OCI-M2 (cell line): Measurements from ENCODE around the gene IL18BP.

Experiments used
- DNase-seq: peaks from one replicate; lab custom pipeline; 2025; ENCODE audit not compliant: unreplicated experiment; lab: John Stamatoyannopoulos, UW

Gene IL18BP

GRCh38 chr11:72010529-72011233 is 12.0 kb downstream of the IL18BP start:
- no peak for DNase-seq

DNA sequence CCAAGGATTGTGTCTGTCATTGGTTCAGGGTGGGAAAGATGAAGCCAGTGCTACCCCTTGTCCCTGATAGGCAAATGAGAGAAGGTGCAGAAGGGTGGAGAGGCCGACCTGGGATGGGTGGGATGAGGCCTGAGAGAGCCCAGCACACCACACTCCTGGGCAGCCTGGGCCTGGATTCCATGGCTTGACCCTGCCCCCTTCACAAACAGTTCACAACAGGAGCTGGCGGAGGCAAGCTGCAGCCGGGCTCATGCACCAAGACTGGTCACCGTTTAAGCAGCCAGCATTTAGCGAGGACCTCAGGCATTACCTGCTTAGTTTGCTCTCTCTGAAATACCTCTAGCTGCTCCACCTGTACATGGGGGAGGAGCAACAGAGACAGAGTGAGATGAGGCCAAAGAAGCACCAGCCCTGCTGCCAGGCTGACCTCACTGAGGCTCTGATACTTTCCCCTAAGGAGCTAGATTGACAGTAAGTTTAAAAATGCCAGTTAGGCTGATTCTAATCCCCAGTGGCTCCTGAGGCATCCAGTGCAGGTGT is 13.5 kb downstream of the IL18BP start:
- DNase-seq: no peak

DNA sequence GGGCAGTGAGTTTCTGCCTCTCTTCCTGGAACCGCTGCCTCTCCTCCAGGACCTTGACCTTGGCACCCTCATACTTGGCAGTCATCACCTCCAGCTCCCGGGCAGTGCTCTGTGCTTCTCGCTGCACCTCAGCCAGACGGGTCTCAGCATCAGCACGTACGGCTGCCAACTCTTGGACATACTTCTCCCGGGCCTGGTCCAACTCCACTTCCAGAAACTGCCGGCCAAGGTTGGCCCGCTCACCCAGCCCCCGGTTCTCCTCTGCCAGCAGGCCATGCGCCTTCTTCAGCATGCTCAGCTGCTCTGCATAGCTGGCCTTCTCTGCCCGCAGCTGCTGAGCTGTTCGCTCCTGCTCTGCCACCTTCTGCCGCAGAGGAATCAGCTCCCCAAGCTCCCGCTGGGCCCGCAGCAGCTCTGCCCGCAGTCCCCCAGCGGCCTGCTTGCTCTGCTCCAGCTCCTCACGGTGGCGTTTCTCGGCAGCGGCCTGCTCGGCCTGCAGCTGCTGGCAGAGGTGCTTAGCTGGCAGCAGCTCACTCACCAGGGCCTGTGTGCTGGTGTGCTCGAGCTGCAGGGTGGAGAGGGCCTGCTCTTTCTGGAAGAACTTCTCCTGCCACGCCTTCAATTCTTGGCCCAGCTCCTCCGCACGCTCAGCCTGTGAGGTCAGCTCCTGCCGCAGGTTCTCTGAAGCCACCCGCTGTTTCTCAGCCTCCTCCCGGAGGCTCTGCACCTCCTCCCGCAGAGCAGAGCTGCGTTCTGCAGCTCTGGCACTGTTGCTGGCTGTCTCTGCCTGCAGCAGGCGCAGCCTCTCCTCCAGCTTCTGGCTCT is 14.4 kb downstream of the IL18BP start:
- DNase-seq: no peak

GRCh38 chr11:72013765-72014711 is 15.3 kb downstream of the IL18BP start:
- DNase-seq: no peak

DNA sequence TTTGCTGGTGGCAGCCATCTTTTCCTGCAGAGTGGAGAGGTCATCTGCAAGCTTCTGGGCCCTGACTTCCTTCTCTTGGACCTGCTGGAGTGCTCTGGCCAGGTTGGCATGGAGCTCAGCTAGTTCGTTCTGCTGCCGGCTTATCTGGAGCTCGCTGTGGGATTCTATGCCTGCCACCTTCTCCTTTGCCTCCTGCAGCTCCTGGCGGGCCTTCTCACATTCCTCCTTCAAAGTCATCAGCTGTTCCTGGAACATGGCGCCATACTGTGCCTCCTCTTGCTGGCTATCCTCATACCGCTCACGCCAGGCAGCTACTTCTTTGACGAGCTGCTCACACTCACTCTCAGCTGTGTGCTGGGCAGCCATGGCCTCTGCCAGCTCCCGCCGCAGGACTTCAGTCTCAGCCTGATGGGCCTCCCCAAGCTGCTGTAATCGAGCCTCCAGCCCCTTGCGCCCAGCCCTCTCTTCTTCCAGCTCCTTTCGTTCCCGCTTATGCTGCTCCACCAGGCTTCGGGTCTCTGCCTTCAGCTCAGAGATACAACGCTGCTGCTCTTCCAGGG is 16.1 kb downstream of the IL18BP start:
- DNase-seq: no peak

DNA sequence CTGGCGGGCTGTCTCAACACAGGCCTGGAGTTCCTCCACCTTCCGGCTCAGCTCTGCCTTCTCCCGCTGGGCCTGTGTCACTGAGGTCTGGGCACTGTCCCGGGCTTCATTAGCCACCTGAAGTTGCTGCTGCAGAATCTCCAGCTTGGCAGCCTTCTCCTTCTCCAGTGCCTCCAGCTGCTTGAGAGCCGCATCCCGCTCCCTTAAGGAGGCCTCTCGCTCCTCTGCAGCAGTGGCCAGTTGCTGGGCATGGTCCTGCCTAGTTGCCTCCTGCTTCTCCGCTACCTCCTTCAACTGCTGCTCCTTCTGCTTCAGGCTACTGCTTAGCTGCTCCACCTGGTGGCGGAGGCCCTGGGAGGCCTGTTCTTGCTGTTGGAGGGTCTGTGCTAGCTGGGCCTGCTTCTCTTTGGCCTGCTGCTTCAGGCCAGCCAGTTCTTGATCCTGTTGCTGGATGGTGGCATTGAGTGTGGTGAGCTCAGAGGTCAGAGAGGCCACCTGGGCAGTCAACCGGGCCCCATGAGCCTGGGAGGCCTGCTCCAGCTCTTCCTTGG is 16.9 kb downstream of the IL18BP start:
- no peak for DNase-seq

DNA sequence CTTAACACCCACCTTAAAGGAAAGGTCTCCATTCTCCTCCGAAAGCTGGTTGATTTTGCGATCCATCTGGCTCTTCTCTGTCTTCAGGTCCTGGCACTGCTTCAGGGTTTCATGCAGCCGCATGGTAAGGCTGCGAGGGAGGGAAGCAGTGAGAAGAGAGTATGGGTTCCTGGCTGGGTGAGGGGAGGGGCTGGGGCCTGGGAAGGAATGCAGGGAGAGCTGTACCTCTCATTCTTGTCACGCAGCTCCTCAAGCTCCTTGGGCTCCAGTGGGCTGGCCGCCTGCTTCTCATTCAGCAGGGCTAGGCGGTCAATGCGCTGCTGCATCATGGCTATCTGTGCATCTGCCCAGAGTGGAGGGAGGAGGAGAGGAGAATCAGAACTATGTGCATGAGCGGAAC is 19.5 kb downstream of the IL18BP start:
- DNase-seq: no peak

- no peak for DNase-seq
Observed at GRCh38 chr11:72023335-72023734, 24.6 kb downstream of the IL18BP start.

DNA sequence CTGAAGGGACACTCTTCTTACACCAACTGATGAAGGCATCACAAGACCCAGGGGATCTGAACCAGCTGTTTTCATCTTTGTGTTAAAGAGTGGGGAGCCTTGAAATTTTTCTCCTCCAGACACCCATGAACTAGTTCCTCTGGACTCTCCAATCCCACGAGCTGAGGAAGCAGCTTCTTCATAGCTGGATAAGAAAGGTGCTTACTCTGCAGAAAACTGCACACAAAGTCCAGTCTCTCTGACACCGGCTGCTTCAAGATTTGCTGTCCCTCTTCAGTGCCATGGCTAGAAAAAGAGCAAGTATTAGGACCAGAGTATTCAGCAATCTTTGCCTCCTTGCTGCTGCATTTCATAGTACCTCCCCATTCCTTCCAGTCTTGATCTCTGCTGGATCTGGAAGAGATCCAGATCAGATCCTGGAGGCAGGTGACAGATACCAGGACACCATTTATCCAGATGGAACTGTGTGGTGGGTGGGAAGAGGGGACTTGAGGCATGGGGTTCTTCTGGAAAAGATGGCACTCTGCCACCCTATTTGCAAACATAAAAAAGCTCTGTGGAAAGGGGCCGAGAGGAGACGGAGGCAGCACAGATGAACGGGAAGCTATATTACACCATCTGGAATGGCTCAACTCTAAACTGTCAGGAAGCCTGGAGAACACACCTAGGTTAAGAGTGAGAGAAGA is 25.5 kb downstream of the IL18BP start:
- DNase-seq: no peak

DNA sequence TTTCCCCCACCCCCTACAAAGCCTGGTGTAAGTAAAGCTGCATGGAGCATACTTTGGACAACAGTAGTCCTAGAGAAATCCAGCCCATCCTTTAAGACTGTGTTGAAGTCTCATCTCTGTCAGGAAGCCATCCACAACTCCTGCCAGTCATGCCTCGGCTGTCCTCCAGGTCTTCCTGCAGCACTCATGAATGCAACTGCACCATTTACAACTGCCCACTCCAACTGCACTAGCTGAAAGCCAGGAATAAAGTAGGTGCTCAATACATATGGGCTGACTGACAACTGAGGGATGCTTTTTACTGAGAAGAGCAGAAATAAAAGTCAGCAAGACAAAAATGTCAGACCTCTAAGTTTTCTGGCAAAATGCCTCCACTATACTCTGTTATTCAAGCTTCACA is 27.4 kb downstream of the IL18BP start:
- no peak for DNase-seq

- DNase-seq: no peak
Observed at GRCh38 chr11:72030472-72031045, 31.9 kb downstream of the IL18BP start.

GRCh38 chr11:72036687-72037086 is 38.0 kb downstream of the IL18BP start:
- DNase-seq: no peak

GRCh38 chr11:72037554-72038311 is 39.0 kb downstream of the IL18BP start:
- DNase-seq: no peak

- DNase-seq: no peak
Observed at GRCh38 chr11:72038491-72038890, 39.8 kb downstream of the IL18BP start.

GRCh38 chr11:72039031-72039855 is 40.5 kb downstream of the IL18BP start:
- no peak for DNase-seq

- no peak for DNase-seq
Observed at GRCh38 chr11:72039856-72040401, 41.2 kb downstream of the IL18BP start.

DNA sequence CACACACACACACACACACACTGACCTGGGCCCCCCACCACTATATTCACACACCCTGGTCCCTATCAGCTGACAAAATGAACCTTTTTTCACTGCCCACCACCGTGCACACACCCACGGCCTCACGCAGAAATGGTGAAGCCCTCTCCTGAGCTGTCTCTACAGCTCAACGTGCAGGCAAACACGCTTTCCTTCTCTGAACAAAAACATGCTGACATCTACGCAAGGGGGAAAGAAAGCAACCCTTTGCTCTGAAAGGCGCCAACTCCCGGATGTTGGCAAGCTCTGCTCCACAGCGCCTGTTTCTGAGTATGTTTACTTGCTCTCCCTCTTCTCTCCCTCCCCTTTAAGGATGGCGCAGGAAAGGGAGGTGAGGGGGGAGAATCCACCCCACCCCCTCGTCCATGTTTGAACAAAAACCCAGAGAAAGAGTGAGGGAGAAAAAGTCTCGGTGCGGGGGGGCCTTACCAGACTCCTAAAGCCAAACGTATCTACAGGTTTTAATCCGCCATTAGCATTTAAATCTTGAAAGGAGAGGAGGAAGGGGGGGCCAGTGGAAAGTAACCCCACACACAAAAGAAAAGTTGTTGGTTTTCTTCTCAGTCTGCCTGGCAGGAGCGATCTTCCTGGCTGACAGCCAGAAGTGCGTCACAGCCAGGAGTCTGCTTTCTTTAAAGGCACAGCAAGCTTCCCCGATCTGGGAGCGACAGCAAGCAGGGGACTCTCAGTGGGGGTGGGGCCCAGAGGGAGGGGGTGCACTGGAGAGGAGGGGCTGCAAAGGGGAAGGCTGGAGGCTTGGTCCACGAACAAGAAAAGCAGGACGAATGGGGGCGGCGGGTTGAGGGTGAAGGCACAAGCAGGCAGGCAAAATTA is 42.0 kb downstream of the IL18BP start:
- DNase-seq: no peak
